PFSK-1 (cell line): ENCODE results near the gene ANKRD60.

Experiments
- FOXP2 ChIP-seq: optimal IDR thresholded peaks from 2 replicates; pipeline ENCODE3; 2011; ENCODE audit warnings: borderline replicate concordance, control low read depth, inconsistent platforms; ENCODE audit not compliant: insufficient read depth; ENCODE audit errors: extremely low read length, extremely low read depth
- POLR2AphosphoS5 ChIP-seq: IDR thresholded peaks from 2 replicates; pipeline ENCODE4 v1.6.1; 2012; ENCODE audit warnings: low read depth, mild to moderate bottlenecking, control low read depth, low read length, moderate library complexity
- SIN3A ChIP-seq: IDR thresholded peaks from 2 replicates; pipeline ENCODE4 v1.6.1; 2012; ENCODE audit warnings: mild to moderate bottlenecking, low read length, moderate library complexity, borderline replicate concordance; ENCODE audit not compliant: insufficient read depth
- TAF1 ChIP-seq: IDR thresholded peaks from 2 replicates; pipeline ENCODE4 v1.6.1; 2012; ENCODE audit warnings: low read length, control low read depth, borderline replicate concordance; ENCODE audit not compliant: insufficient read depth
- TF ChIP-seq, protein P1 (sequence below), 2 experiments: IDR thresholded peaks; 2 replicates each; pipeline versions ENCODE4 v1.6.1 to v1.8.0; 2011 to 2012; ENCODE audit warnings: low read depth in 2 of 2, low read length in 2 of 2, control low read depth in 1 of 2, inconsistent platforms in 1 of 2, mild to moderate bottlenecking in 1 of 2, moderate library complexity in 1 of 2; ENCODE audit not compliant: insufficient read depth in 1 of 2

DNA sequence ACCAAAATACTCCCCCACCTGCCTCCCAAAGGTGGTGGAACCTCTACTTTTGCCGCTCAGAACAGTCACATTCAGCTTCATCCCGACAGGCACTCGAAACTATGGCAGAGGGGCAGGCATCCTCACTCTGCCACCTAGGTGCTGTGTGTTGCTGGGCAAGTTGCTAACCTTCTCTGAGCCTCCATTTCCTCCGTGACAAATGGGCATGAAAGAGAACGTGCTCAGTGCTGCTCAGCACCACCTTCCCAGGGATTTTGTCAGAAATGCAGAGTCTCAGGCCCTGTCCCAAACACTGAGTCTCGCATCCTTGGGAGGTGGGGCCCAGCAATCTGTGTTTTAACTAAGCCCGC is 18.1 kb downstream of the ANKRD60 start:
- TF ChIP-seq POLR2AphosphoS5 (no peak), SIN3A (no peak), TAF1 (no peak), FOXP2 (no peak)
- TF ChIP-seq, protein P1, sequence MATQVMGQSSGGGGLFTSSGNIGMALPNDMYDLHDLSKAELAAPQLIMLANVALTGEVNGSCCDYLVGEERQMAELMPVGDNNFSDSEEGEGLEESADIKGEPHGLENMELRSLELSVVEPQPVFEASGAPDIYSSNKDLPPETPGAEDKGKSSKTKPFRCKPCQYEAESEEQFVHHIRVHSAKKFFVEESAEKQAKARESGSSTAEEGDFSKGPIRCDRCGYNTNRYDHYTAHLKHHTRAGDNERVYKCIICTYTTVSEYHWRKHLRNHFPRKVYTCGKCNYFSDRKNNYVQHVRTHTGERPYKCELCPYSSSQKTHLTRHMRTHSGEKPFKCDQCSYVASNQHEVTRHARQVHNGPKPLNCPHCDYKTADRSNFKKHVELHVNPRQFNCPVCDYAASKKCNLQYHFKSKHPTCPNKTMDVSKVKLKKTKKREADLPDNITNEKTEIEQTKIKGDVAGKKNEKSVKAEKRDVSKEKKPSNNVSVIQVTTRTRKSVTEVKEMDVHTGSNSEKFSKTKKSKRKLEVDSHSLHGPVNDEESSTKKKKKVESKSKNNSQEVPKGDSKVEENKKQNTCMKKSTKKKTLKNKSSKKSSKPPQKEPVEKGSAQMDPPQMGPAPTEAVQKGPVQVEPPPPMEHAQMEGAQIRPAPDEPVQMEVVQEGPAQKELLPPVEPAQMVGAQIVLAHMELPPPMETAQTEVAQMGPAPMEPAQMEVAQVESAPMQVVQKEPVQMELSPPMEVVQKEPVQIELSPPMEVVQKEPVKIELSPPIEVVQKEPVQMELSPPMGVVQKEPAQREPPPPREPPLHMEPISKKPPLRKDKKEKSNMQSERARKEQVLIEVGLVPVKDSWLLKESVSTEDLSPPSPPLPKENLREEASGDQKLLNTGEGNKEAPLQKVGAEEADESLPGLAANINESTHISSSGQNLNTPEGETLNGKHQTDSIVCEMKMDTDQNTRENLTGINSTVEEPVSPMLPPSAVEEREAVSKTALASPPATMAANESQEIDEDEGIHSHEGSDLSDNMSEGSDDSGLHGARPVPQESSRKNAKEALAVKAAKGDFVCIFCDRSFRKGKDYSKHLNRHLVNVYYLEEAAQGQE (IDR thresholded peaks at IDR 0.05; ENCODE audit: insufficient read depth in 1 of 2, low read depth in 2 of 2, low read length in 2 of 2) = no peak
